PC-3 (cell line): ENCODE results near the gene PPP1R1C. TPM values are rescaled to one million over a fixed set of nuclear protein-coding genes. Genes with fewer than 3 reads are reported as not detected.

Experiments used
- ATAC-seq: fragments of 200-7000 bp; cut with Tn5 transposase; 2 replicates; pipeline ENCODE4 v1.9.1; 2020; ENCODE audit warnings: mild to moderate bottlenecking, moderate library complexity
- BruUV-seq: library from RNA; stranded (reverse); fragments of 400-500 nt; replicated peaks from 2 replicates; lab custom pipeline; 2021; lab: Mats Ljungman, UMichigan
- CTCF ChIA-PET: fragments of 300-600 bp; sonication (Branson Sonifier 250); formaldehyde crosslinking; loops from one replicate; lab custom pipeline; 2022; ENCODE audit warnings: antibody characterized with exemption; lab: Charles Lee
- POLR2A ChIA-PET: fragments of 300-600 bp; sonication (Branson Sonifier 250); formaldehyde crosslinking; loops from one replicate; lab custom pipeline; 2022; ENCODE audit warnings: antibody characterized with exemption; ENCODE audit not compliant: unreplicated experiment; lab: Charles Lee
- DNase-seq: peaks from one replicate; pipeline ENCODE4 v3.0.0-alpha.2; 2015
- H2AFZ ChIP-seq: fragments of 300-600 bp; sonication (generic); 2 replicates; pipeline ENCODE4 v1.6.0; 2016; ENCODE audit warnings: antibody characterized with exemption, low read length
- H3F3A ChIP-seq: fragments of 300-600 bp; sonication (generic); one replicate; pipeline ENCODE4 v1.6.0; 2017; ENCODE audit warnings: antibody characterized with exemption, low read length, control low read depth, mild to moderate bottlenecking; ENCODE audit not compliant: unreplicated experiment
- H3K27ac ChIP-seq: fragments of 300-600 bp; sonication (generic); 2 replicates; pipeline ENCODE4 v1.5.1; 2016; ENCODE audit warnings: mild to moderate bottlenecking, low read length
- H3K27me3 ChIP-seq: fragments of 300-600 bp; sonication (generic); 2 replicates; pipeline ENCODE4 v1.6.1; 2016; ENCODE audit warnings: low read length, mixed read lengths
- H3K36me3 ChIP-seq: fragments of 300-600 bp; sonication (generic); 2 replicates; pipeline ENCODE4 v1.6.1; 2016; ENCODE audit warnings: low read depth, mixed run types, low read length, mixed read lengths
- H3K4me1 ChIP-seq: fragments of 300-600 bp; sonication (generic); 2 replicates; pipeline ENCODE4 v1.5.1; 2016; ENCODE audit warnings: low read length; ENCODE audit not compliant: insufficient read depth
- H3K4me2 ChIP-seq: fragments of 300-600 bp; sonication (generic); 2 replicates; pipeline ENCODE4 v1.6.0; 2016; ENCODE audit warnings: low read length
- H3K4me3 ChIP-seq: fragments of 300-600 bp; sonication (generic); 2 replicates; pipeline ENCODE4 v1.5.1; 2016; ENCODE audit warnings: mild to moderate bottlenecking, low read length, mixed read lengths
- H3K79me2 ChIP-seq: fragments of 300-600 bp; sonication (generic); 2 replicates; pipeline ENCODE4 v1.6.1; 2017; ENCODE audit warnings: low read length, mixed read lengths
- H3K9ac ChIP-seq: fragments of 300-600 bp; sonication (generic); 2 replicates; pipeline ENCODE4 v1.6.0; 2016; ENCODE audit warnings: mild to moderate bottlenecking, low read length
- H3K9me2 ChIP-seq: fragments of 300-600 bp; sonication (generic); replicated peaks from 2 replicates; pipeline ENCODE4 v1.6.1; 2016; ENCODE audit warnings: mixed run types, low read length, mixed read lengths
- H3K9me3 ChIP-seq: fragments of 300-600 bp; sonication (generic); 2 replicates; pipeline ENCODE4 v1.6.1; 2016; ENCODE audit warnings: low read length, mixed read lengths
- H4K20me1 ChIP-seq: fragments of 300-600 bp; sonication (generic); 2 replicates; pipeline ENCODE4 v1.6.1; 2016; ENCODE audit warnings: low read length, mixed read lengths
- CTCF ChIP-seq: fragments of 300-600 bp; sonication (generic); conservative IDR thresholded peaks from 2 replicates; pipeline ENCODE4 v1.5.1; 2017; ENCODE audit warnings: antibody characterized with exemption, low read depth, mild to moderate bottlenecking, low read length
- EZH2 ChIP-seq: fragments of 300-600 bp; sonication (generic); IDR thresholded peaks from one replicate; pipeline ENCODE4 v1.6.1; 2017; ENCODE audit warnings: antibody characterized with exemption, mild to moderate bottlenecking, low read length; ENCODE audit not compliant: unreplicated experiment
- EZH2phosphoT487 ChIP-seq: fragments of 300-600 bp; sonication (generic); IDR thresholded peaks from 2 replicates; pipeline ENCODE4 v1.6.1; 2018; ENCODE audit warnings: mild to moderate bottlenecking, antibody characterized with exemption, low read length, borderline replicate concordance
- intact Hi-C: fragments of 100-400 bp; cut with micrococcal nuclease; formaldehyde crosslinking; loops from 2 replicates; pipeline ENCODE4 v1.9.0; 2023
- total RNA-seq: library from RNA; depleted of rRNA; stranded (reverse); fragments of >200 nt; gene quantifications from 2 replicates; pipeline ENCODE4 v1.2.3, GENCODE V29; 2014

The PPP1R1C gene
- total RNA-seq, 1 experiment from 2014 or later: 1.4 TPM

- Histone ChIP-seq H3K27me3 (no peaks in the 10 kb centered on the region; the same call in 1 of the 2 replicates), H3F3A (no peaks in the 10 kb centered on the region), H3K4me3 (no peak overlapping the region), H3K9me3 (no peaks in the 10 kb centered on the region), H3K9me2 (no peaks in the 10 kb centered on the region), H4K20me1 (no peaks in the 10 kb centered on the region), H3K4me1 (no peaks in the 10 kb centered on the region), H3K79me2 (no peaks in the 10 kb centered on the region), H3K4me2 (no peak overlapping the region), H3K9ac (no peak overlapping the region), H2AFZ (no peak overlapping the region), H3K27ac (no peak overlapping the region), H3K36me3 (no peaks in the 10 kb centered on the region)
- intact Hi-C loops: no loop called here
- CTCF ChIA-PET: no interaction called here
- no TSS peak for BruUV-seq
- POLR2A ChIA-PET: no interaction called here
- no peak for ATAC-seq
- TF ChIP-seq EZH2: no peak
- no peak for TF ChIP-seq EZH2phosphoT487
- no peak for TF ChIP-seq CTCF
- no peak for DNase-seq
These were observed 124.7 kb downstream of the PPP1R1C start for GRCh38 chr2:182110347-182110746.

- BruUV-seq: no TSS peak
- H3K79me2 ChIP-seq: no peaks in the 10 kb centered on the region
- H3K27me3 ChIP-seq: no peaks in the 10 kb centered on the region
- ATAC-seq (no peak), DNase-seq (no peak)
- POLR2A ChIA-PET: no interaction called here
- no peak overlapping the region for H2AFZ ChIP-seq
- H3K9me3 ChIP-seq: no peaks in the 10 kb centered on the region
- no peak overlapping the region for H3K4me3 ChIP-seq
- intact Hi-C loops: no loop called here
- no peak overlapping the region for H3K4me2 ChIP-seq
- H3K9me2 ChIP-seq: no peaks in the 10 kb centered on the region
- no peak for TF ChIP-seq EZH2
- TF ChIP-seq CTCF: no peak
- TF ChIP-seq EZH2phosphoT487: no peak
- no peak overlapping the region for H3K9ac ChIP-seq
- H3K27ac ChIP-seq: no peak overlapping the region
- CTCF ChIA-PET: no interaction called here
- H3K36me3 ChIP-seq: no peaks in the 10 kb centered on the region
- no peaks in the 10 kb centered on the region for H3K4me1 ChIP-seq
- H3F3A ChIP-seq: no peaks in the 10 kb centered on the region
- H4K20me1 ChIP-seq: no peaks in the 10 kb centered on the region
These were observed 127.7 kb downstream of the PPP1R1C start for GRCh38 chr2:182113334-182113733.

- BruUV-seq: no TSS peak
- H3K9me2 ChIP-seq: no peaks in the 10 kb centered on the region
- H3K79me2 ChIP-seq: no peaks in the 10 kb centered on the region
- no peaks in the 10 kb centered on the region for H4K20me1 ChIP-seq
- H3K36me3 ChIP-seq: no peaks in the 10 kb centered on the region
- intact Hi-C loops: no loop called here
- H3K9ac ChIP-seq: no peak overlapping the region
- no peak overlapping the region for H3K4me2 ChIP-seq
- peak; percentile 51 for DNase-seq
- ChIA-PET POLR2A (no interaction called here), CTCF (no interaction called here)
- H2AFZ ChIP-seq: no peak overlapping the region
- ATAC-seq: peak; percentile 54
- TF ChIP-seq CTCF: no peak
- no peak for TF ChIP-seq EZH2
- TF ChIP-seq EZH2phosphoT487: no peak
- no peak overlapping the region for H3K4me3 ChIP-seq
- H3K4me1 ChIP-seq: no peaks in the 10 kb centered on the region
- no peaks in the 10 kb centered on the region for H3K27me3 ChIP-seq
- no peaks in the 10 kb centered on the region for H3F3A ChIP-seq
- no peak overlapping the region for H3K27ac ChIP-seq
- H3K9me3 ChIP-seq: no peaks in the 10 kb centered on the region
These were observed 129.6 kb downstream of the PPP1R1C start for GRCh38 chr2:182115258-182115657.
